HEK293 (cell line): ENCODE results near the gene ZNF107.

ENCODE experiments used
- CTCF ChIA-PET: fragments of 350-600 bp; formaldehyde crosslinking; extraction: SDS; loops from one replicate; lab custom pipeline; 2021; ENCODE audit warnings: antibody characterized with exemption; lab: Yijun Ruan, JAX
- POLR2A ChIA-PET: fragments of 300-600 bp; formaldehyde crosslinking; extraction: SDS; loops from one replicate; lab custom pipeline; 2020; ENCODE audit warnings: antibody characterized with exemption, inconsistent platforms; lab: Yijun Ruan, JAX
- H3K27ac ChIP-seq: fragments of 200-500 bp; sonication (Bioruptor generic); 2 replicates; pipeline ENCODE4 v1.5.1; 2014; ENCODE audit warnings: low read depth, low read length, control low read depth, inconsistent platforms; ENCODE audit errors: extremely low read depth
- H3K36me3 ChIP-seq, 2 experiments: fragments of 200-500 bp in 1 of 2; sonication (Bioruptor generic) in 1 of 2; 1 replicate in 1 of 2; 2 replicates in 1 of 2; pipeline ENCODE4 v1.5.1; 2014 to 2017; ENCODE audit warnings: inconsistent platforms in 2 of 2, low read length in 2 of 2; ENCODE audit not compliant: control insufficient read depth in 2 of 2, insufficient read depth in 1 of 2
- H3K4me1 ChIP-seq: fragments of 200-500 bp; sonication (Bioruptor generic); 2 replicates; pipeline ENCODE4 v1.5.1; 2014; ENCODE audit warnings: mild to moderate bottlenecking, low read length, inconsistent platforms; ENCODE audit not compliant: control insufficient read depth, insufficient read depth
- H3K4me3 ChIP-seq: 2 replicates; pipeline ENCODE4 v1.5.1; 2011; ENCODE audit warnings: low read depth, mild to moderate bottlenecking, control low read depth, low read length, moderate library complexity
- H3K9me3 ChIP-seq: fragments of 200-500 bp; sonication (Bioruptor generic); 2 replicates; pipeline ENCODE4 v1.5.1; 2014; ENCODE audit warnings: low read depth, low read length, inconsistent platforms; ENCODE audit not compliant: control insufficient read depth, insufficient read depth
- IKZF3 ChIP-seq: fragments of 450-650 bp; IDR thresholded peaks from 2 replicates; pipeline ENCODE4 v1.5.0; 2018; ENCODE audit warnings: missing biosample characterization, mild to moderate bottlenecking, missing genetic modification characterization, moderate library complexity
- PRDM1 ChIP-seq: fragments of 450-650 bp; formaldehyde crosslinking; IDR thresholded peaks from 2 replicates; pipeline ENCODE4; 2016; ENCODE audit warnings: missing biosample characterization, missing genetic modification characterization
- SALL2 ChIP-seq: fragments of 450-650 bp; formaldehyde crosslinking; IDR thresholded peaks from 2 replicates; pipeline ENCODE4 v1.5.0; 2017; ENCODE audit warnings: missing biosample characterization, mild to moderate bottlenecking, missing genetic modification characterization, borderline replicate concordance
- ZNF114 ChIP-seq: fragments of 450-650 bp; formaldehyde crosslinking; IDR thresholded peaks from 2 replicates; pipeline ENCODE4 v1.5.0; 2017; ENCODE audit warnings: missing biosample characterization, missing genetic modification characterization
- ZNF148 ChIP-seq: fragments of 450-650 bp; formaldehyde crosslinking; IDR thresholded peaks from 2 replicates; pipeline ENCODE4 v1.5.0; 2017; ENCODE audit warnings: missing biosample characterization, missing genetic modification characterization, borderline replicate concordance
- ZNF214 ChIP-seq: fragments of 450-650 bp; formaldehyde crosslinking; IDR thresholded peaks from 2 replicates; pipeline ENCODE4 v1.5.1; 2017; ENCODE audit warnings: missing biosample characterization, mild to moderate bottlenecking, missing genetic modification characterization, borderline replicate concordance
- ZNF266 ChIP-seq: fragments of 450-650 bp; formaldehyde crosslinking; IDR thresholded peaks from 2 replicates; pipeline ENCODE4 v1.5.1; 2016; ENCODE audit warnings: missing biosample characterization, missing genetic modification characterization, low read depth
- ZNF404 ChIP-seq: fragments of 450-650 bp; formaldehyde crosslinking; IDR thresholded peaks from 2 replicates; pipeline ENCODE4 v1.5.1; 2017; ENCODE audit warnings: missing biosample characterization, missing genetic modification characterization
- ZNF501 ChIP-seq: fragments of 450-650 bp; formaldehyde crosslinking; IDR thresholded peaks from 2 replicates; pipeline ENCODE4 v1.5.1; 2016; ENCODE audit warnings: missing biosample characterization, missing genetic modification characterization
- ZNF623 ChIP-seq: fragments of 450-650 bp; formaldehyde crosslinking; IDR thresholded peaks from 2 replicates; pipeline ENCODE4 v1.5.1; 2016; ENCODE audit warnings: missing biosample characterization, missing genetic modification characterization
- ZNF626 ChIP-seq: fragments of 450-650 bp; sonication (Bioruptor Pico); formaldehyde crosslinking; IDR thresholded peaks from 2 replicates; pipeline ENCODE4 v1.5.1; 2018; ENCODE audit warnings: missing biosample characterization, missing genetic modification characterization, inconsistent platforms
- ZNF654 ChIP-seq: fragments of 450-650 bp; formaldehyde crosslinking; IDR thresholded peaks from 2 replicates; pipeline ENCODE4 v1.5.1; 2016; ENCODE audit warnings: low read depth, missing biosample characterization, missing genetic modification characterization
- ZNF707 ChIP-seq: fragments of 450-650 bp; formaldehyde crosslinking; IDR thresholded peaks from 2 replicates; pipeline ENCODE4 v1.5.1; 2016; ENCODE audit warnings: missing biosample characterization, missing genetic modification characterization
- TF ChIP-seq, protein P1 (sequence below): fragments of 450-650 bp; formaldehyde crosslinking; conservative IDR thresholded peaks from 2 replicates; pipeline ENCODE4 v1.5.1; 2016; ENCODE audit warnings: low read depth, missing biosample characterization, missing genetic modification characterization
- TF ChIP-seq, protein P2 (sequence below): fragments of 450-650 bp; formaldehyde crosslinking; IDR thresholded peaks from 2 replicates; pipeline ENCODE4 v1.5.1; 2016; ENCODE audit warnings: missing biosample characterization, missing genetic modification characterization
- TF ChIP-seq, protein P3 (sequence below): fragments of 450-650 bp; formaldehyde crosslinking; IDR thresholded peaks from 2 replicates; pipeline ENCODE4 v1.5.1; 2016; ENCODE audit warnings: missing biosample characterization, missing genetic modification characterization, borderline replicate concordance
- TF ChIP-seq, protein P4 (sequence below): fragments of 450-650 bp; formaldehyde crosslinking; IDR thresholded peaks from 2 replicates; pipeline ENCODE4 v1.5.1; 2016; ENCODE audit warnings: missing biosample characterization, missing genetic modification characterization

Gene ZNF107

GRCh38 chr7:64687249-64687648 is 21.3 kb downstream of the ZNF107 start:
- POLR2A ChIA-PET, result no interaction called here
- Histone ChIP-seq H3K36me3 (peaks cover 47 to 65% of the 10 kb centered on the region in 2 experiments), H3K27ac (no peak overlapping the region), H3K4me1 (no peaks in the 10 kb centered on the region), H3K4me3 (no peak overlapping the region), H3K9me3 (no peaks in the 10 kb centered on the region)
- TF ChIP-seq ZNF654 (no peak), ZNF626 (no peak), ZNF707 (no peak), ZNF404 (tag by site-specific recombination) (no peak), ZNF266 (tag by site-specific recombination) (no peak), ZNF214 (tag by site-specific recombination) (no peak), ZNF501 (no peak), ZNF623 (tag by site-specific recombination) (no peak), ZNF148 (tag by site-specific recombination) (no peak)
- TF ChIP-seq, protein P1, sequence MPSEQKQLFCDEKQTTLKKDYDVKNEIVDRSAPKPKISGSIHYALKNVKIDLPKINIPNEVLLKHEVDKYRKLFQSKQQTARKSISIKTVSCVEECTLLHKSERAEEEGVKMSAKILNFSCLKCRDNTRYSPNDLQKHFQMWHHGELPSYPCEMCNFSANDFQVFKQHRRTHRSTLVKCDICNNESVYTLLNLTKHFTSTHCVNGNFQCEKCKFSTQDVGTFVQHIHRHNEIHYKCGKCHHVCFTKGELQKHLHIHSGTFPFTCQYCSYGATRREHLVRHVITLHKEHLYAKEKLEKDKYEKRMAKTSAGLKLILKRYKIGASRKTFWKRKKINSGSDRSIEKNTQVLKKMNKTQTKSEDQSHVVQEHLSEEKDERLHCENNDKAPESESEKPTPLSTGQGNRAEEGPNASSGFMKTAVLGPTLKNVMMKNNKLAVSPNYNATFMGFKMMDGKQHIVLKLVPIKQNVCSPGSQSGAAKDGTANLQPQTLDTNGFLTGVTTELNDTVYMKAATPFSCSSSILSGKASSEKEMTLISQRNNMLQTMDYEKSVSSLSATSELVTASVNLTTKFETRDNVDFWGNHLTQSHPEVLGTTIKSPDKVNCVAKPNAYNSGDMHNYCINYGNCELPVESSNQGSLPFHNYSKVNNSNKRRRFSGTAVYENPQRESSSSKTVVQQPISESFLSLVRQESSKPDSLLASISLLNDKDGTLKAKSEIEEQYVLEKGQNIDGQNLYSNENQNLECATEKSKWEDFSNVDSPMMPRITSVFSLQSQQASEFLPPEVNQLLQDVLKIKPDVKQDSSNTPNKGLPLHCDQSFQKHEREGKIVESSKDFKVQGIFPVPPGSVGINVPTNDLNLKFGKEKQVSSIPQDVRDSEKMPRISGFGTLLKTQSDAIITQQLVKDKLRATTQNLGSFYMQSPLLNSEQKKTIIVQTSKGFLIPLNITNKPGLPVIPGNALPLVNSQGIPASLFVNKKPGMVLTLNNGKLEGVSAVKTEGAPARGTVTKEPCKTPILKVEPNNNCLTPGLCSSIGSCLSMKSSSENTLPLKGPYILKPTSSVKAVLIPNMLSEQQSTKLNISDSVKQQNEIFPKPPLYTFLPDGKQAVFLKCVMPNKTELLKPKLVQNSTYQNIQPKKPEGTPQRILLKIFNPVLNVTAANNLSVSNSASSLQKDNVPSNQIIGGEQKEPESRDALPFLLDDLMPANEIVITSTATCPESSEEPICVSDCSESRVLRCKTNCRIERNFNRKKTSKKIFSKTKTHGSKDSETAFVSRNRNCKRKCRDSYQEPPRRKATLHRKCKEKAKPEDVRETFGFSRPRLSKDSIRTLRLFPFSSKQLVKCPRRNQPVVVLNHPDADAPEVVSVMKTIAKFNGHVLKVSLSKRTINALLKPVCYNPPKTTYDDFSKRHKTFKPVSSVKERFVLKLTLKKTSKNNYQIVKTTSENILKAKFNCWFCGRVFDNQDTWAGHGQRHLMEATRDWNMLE, result no peak
- TF ChIP-seq, protein P2, sequence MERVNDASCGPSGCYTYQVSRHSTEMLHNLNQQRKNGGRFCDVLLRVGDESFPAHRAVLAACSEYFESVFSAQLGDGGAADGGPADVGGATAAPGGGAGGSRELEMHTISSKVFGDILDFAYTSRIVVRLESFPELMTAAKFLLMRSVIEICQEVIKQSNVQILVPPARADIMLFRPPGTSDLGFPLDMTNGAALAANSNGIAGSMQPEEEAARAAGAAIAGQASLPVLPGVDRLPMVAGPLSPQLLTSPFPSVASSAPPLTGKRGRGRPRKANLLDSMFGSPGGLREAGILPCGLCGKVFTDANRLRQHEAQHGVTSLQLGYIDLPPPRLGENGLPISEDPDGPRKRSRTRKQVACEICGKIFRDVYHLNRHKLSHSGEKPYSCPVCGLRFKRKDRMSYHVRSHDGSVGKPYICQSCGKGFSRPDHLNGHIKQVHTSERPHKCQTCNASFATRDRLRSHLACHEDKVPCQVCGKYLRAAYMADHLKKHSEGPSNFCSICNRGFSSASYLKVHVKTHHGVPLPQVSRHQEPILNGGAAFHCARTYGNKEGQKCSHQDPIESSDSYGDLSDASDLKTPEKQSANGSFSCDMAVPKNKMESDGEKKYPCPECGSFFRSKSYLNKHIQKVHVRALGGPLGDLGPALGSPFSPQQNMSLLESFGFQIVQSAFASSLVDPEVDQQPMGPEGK, result no peak
- CTCF ChIA-PET, result no interaction called here

DNA sequence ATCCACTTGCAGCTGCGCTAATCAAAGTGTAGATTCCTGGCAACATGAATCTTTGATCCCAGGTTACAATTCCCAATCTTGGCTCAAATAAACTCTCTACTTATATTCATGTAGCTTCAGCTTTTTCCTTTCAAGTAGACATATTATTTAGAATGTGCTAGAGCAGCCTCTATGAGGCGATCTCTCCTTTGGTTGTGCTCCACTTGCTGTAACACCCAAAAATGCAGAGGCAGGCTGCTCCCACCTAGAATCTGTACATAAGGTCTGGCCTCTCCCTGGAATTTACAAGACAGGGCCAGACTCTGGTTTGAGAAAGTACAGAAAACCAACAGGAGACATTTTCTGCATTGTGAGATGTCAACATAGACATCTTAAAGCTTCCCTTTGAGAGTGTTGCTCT is 23.1 kb downstream of the ZNF107 start:
- H3K27ac ChIP-seq, result no peak overlapping the region
- H3K36me3 ChIP-seq, result peaks cover 47 to 50% of the 10 kb centered on the region in 2 experiments
- CTCF ChIA-PET, result no interaction called here
- H3K4me3 ChIP-seq, result no peak overlapping the region
- POLR2A ChIA-PET, result no interaction called here
- no peaks in the 10 kb centered on the region for H3K9me3 ChIP-seq
- no peaks in the 10 kb centered on the region for H3K4me1 ChIP-seq
- no peak for TF ChIP-seq IKZF3
- TF ChIP-seq, protein P3, sequence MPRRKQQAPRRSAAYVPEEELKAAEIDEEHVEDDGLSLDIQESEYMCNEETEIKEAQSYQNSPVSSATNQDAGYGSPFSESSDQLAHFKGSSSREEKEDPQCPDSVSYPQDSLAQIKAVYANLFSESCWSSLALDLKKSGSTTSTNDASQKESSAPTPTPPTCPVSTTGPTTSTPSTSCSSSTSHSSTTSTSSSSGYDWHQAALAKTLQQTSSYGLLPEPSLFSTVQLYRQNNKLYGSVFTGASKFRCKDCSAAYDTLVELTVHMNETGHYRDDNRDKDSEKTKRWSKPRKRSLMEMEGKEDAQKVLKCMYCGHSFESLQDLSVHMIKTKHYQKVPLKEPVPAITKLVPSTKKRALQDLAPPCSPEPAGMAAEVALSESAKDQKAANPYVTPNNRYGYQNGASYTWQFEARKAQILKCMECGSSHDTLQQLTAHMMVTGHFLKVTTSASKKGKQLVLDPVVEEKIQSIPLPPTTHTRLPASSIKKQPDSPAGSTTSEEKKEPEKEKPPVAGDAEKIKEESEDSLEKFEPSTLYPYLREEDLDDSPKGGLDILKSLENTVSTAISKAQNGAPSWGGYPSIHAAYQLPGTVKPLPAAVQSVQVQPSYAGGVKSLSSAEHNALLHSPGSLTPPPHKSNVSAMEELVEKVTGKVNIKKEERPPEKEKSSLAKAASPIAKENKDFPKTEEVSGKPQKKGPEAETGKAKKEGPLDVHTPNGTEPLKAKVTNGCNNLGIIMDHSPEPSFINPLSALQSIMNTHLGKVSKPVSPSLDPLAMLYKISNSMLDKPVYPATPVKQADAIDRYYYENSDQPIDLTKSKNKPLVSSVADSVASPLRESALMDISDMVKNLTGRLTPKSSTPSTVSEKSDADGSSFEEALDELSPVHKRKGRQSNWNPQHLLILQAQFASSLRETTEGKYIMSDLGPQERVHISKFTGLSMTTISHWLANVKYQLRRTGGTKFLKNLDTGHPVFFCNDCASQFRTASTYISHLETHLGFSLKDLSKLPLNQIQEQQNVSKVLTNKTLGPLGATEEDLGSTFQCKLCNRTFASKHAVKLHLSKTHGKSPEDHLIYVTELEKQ, result no peak
- TF ChIP-seq ZNF114, result no peak
- no peak for TF ChIP-seq SALL2 (tag by site-specific recombination)
- no peak for TF ChIP-seq PRDM1 (tag by site-specific recombination)
- TF ChIP-seq, protein P4, sequence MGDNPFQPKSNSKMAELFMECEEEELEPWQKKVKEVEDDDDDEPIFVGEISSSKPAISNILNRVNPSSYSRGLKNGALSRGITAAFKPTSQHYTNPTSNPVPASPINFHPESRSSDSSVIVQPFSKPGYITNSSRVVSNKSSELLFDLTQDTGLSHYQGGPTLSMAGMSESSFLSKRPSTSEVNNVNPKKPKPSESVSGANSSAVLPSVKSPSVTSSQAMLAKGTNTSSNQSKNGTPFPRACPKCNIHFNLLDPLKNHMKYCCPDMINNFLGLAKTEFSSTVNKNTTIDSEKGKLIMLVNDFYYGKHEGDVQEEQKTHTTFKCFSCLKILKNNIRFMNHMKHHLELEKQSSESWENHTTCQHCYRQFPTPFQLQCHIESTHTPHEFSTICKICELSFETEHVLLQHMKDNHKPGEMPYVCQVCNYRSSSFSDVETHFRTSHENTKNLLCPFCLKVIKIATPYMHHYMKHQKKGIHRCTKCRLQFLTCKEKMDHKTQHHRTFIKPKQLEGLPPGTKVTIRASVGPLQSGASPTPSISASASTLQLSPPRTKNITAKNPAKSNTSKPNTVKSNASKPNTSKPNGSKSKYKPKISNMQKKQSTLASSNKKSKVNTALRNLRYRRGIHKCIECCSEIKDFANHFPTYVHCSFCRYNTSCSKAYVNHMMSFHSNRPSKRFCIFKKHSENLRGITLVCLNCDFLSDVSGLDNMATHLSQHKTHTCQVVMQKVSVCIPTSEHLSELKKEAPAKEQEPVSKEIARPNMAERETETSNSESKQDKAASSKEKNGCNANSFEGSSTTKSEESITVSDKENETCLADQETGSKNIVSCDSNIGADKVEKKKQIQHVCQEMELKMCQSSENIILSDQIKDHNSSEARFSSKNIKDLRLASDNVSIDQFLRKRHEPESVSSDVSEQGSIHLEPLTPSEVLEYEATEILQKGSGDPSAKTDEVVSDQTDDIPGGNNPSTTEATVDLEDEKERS (tag by site-specific recombination), result no peak
- TF ChIP-seq, protein P2, result no peak
